HepG2 (cell line): ENCODE measurements around the gene PKN2. TPM values are rescaled to one million over a fixed set of nuclear protein-coding genes. Genes with fewer than 3 reads are reported as not detected.

Source experiments
- ATAC-seq: fragments of 200-7000 bp; cut with Tn5 transposase; 3 replicates; pipeline ENCODE4 v1.9.1; 2020; ENCODE audit warnings: mild to moderate bottlenecking, moderate library complexity
- BruUV-seq: library from RNA; stranded (reverse); fragments of 400-500 nt; replicated peaks from 2 replicates; lab custom pipeline; 2021; lab: Mats Ljungman, UMichigan
- CTCF ChIA-PET: fragments of 300-600 bp; formaldehyde crosslinking; extraction: SDS; loops from one replicate; lab custom pipeline; 2021; ENCODE audit warnings: low total read pairs, inconsistent platforms, low intra/inter-chr PET ratio; lab: Yijun Ruan, JAX
- POLR2A ChIA-PET: fragments of 350-600 bp; sonication (Branson Sonifier 250); formaldehyde crosslinking; loops from one replicate; lab custom pipeline; 2020; ENCODE audit warnings: antibody characterized with exemption, inconsistent platforms; lab: Yijun Ruan, JAX
- DNase-seq: peaks from one replicate; pipeline ENCODE4 v3.0.0-alpha.2; 2015; ENCODE audit warnings: low spot score
- FAIRE-seq: peaks from 3 replicates; lab custom pipeline; 2011; peaks lifted over from hg19 to GRCh38; lab: Jason Lieb, UNC
- H2AFZ ChIP-seq: one replicate; pipeline ENCODE4 v1.6.1; 2011; ENCODE audit warnings: low read length, inconsistent platforms
- H3K27ac ChIP-seq: fragments of 300-600 bp; 3 replicates; pipeline ENCODE4 v1.8.0; 2011; ENCODE audit warnings: mixed run types, mild to moderate bottlenecking, mixed read lengths, low read length, inconsistent platforms; ENCODE audit not compliant: insufficient read depth; ENCODE audit errors: extremely low read length
- H3K27me3 ChIP-seq, 2 experiments: fragments of 200-600 bp in 1 of 2; 2 replicates in 1 of 2; 3 replicates in 1 of 2; pipeline versions ENCODE4 v1.6.0 to v1.8.0; 2011; ENCODE audit warnings: low read length in 2 of 2, mild to moderate bottlenecking in 2 of 2, moderate library complexity in 2 of 2, inconsistent platforms in 1 of 2; ENCODE audit not compliant: insufficient read depth in 2 of 2, control insufficient read depth in 1 of 2
- H3K36me3 ChIP-seq, 2 experiments: fragments of 200-600 bp in 1 of 2; replicated peaks in 1 of 2; 2 replicates in 1 of 2; 3 replicates in 1 of 2; pipeline versions ENCODE4 v1.5.1 to v1.8.0; 2011; ENCODE audit warnings: low read length in 2 of 2, inconsistent platforms in 1 of 2; ENCODE audit not compliant: insufficient read depth in 2 of 2, control insufficient read depth in 1 of 2
- H3K4me1 ChIP-seq: 2 replicates; pipeline ENCODE4 v1.5.1; 2012; ENCODE audit warnings: low read length, inconsistent platforms; ENCODE audit not compliant: insufficient read depth
- H3K4me2 ChIP-seq: 2 replicates; pipeline ENCODE4 v1.6.0; 2011; ENCODE audit warnings: low read depth, low read length, inconsistent platforms
- H3K4me3 ChIP-seq, 3 experiments: fragments of 200-600 bp in 1 of 3; sonication (generic), shearing (Covaris generic) in 1 of 3; replicated peaks in 1 of 3; 2 replicates each; pipeline ENCODE4 v1.5.1; 2011 to 2016; ENCODE audit warnings: low read length in 3 of 3, inconsistent platforms in 2 of 3, low read depth in 2 of 3, mild to moderate bottlenecking in 2 of 3, control low read depth in 1 of 3, mixed read lengths in 1 of 3; ENCODE audit not compliant: insufficient read depth in 1 of 3
- H3K79me2 ChIP-seq: one replicate; pipeline ENCODE4 v1.6.1; 2011; ENCODE audit warnings: low read length, inconsistent platforms; ENCODE audit not compliant: insufficient read depth
- H3K9ac ChIP-seq: 2 replicates; pipeline ENCODE4 v1.6.0; 2011; ENCODE audit warnings: mild to moderate bottlenecking, low read depth, low read length, inconsistent platforms; ENCODE audit not compliant: insufficient read depth
- H3K9me3 ChIP-seq: 2 replicates; pipeline ENCODE4 v1.5.1; 2012; ENCODE audit warnings: mild to moderate bottlenecking, low read length
- H4K20me1 ChIP-seq: 2 replicates; pipeline ENCODE4 v1.6.0; 2011; ENCODE audit warnings: inconsistent platforms, mild to moderate bottlenecking, low read length, moderate library complexity; ENCODE audit not compliant: insufficient read depth
- CHD2 ChIP-seq: IDR thresholded peaks from 2 replicates; pipeline ENCODE4 v1.6.1; 2011; ENCODE audit warnings: low read depth, low read length, improper control_type of control experiment
- HNF4A ChIP-seq: sonication (generic); formaldehyde crosslinking; IDR thresholded peaks from 2 replicates; pipeline ENCODE4 v1.4.0; 2020; ENCODE audit warnings: missing genetic modification reagents
- KAT7 ChIP-seq: IDR thresholded peaks from 2 replicates; pipeline ENCODE4 v1.6.1; 2018; ENCODE audit warnings: borderline replicate concordance, missing compliant biosample characterization
- KLF15 ChIP-seq: sonication (generic); formaldehyde crosslinking; IDR thresholded peaks from 2 replicates; pipeline ENCODE4 v1.8.1; 2023; ENCODE audit warnings: borderline replicate concordance, mild to moderate bottlenecking, inconsistent platforms, missing genetic modification reagents, mixed read lengths
- MLX ChIP-seq: IDR thresholded peaks from 2 replicates; pipeline ENCODE4 v1.6.1; 2016
- SIX1 ChIP-seq: sonication (generic); formaldehyde crosslinking; IDR thresholded peaks from 2 replicates; pipeline ENCODE4 v1.4.0; 2020; ENCODE audit warnings: missing genetic modification reagents, borderline replicate concordance
- TAF1 ChIP-seq: sonication (generic); formaldehyde crosslinking; IDR thresholded peaks from 2 replicates; pipeline ENCODE4 v1.4.0; 2020; ENCODE audit warnings: missing genetic modification reagents
- ZMYM2 ChIP-seq: sonication (generic); formaldehyde crosslinking; IDR thresholded peaks from 2 replicates; pipeline ENCODE4 v1.8.0; 2022; ENCODE audit warnings: mild to moderate bottlenecking, missing genetic modification reagents
- ZNF256 ChIP-seq: sonication (generic); formaldehyde crosslinking; conservative IDR thresholded peaks from 2 replicates; pipeline ENCODE4 v1.4.0; 2020; ENCODE audit warnings: missing genetic modification reagents
- ZNF569 ChIP-seq: sonication (generic); formaldehyde crosslinking; IDR thresholded peaks from 2 replicates; pipeline ENCODE4 v1.5.0; 2020; ENCODE audit warnings: mild to moderate bottlenecking, missing genetic modification reagents, moderate library complexity, borderline replicate concordance
- ZNF878 ChIP-seq: sonication (generic); formaldehyde crosslinking; IDR thresholded peaks from 2 replicates; pipeline ENCODE4 v1.8.1; 2023; ENCODE audit warnings: mild to moderate bottlenecking, missing genetic modification reagents, moderate library complexity
- WGBS: methylation state at CpG from one replicate; pipeline ENCODE4 v1.1.6; 2017; ENCODE audit warnings: low lambda C conversion rate; 5-methylcytosine and 5-hydroxymethylcytosine counted together
- in situ Hi-C: cut with HindIII; loops from 2 replicates; pipeline ENCODE4 v1.10.0; 2017; ENCODE audit warnings: low pct_unique_long_range_greater_than_20kb; ENCODE audit not compliant: extremely low pct_ligation_motif_present
- intact Hi-C: fragments of 100-400 bp; cut with micrococcal nuclease; formaldehyde crosslinking; loops from one replicate; pipeline ENCODE4 v1.10.0; 2022; ENCODE audit not compliant: unreplicated experiment
- polyA plus RNA-seq, 8 experiments: library from polyadenylated mRNA; depleted of rRNA in 3 of 8; stranded (reverse) in 7 of 8; unstranded in 1 of 8; fragments of >200 nt; fragmentation: Illumina TruSeq in 4 of 8; extraction: Trizol in 4 of 8; gene quantifications; 2 replicates each; pipeline versions ENCODE4 v1.2.1 to v1.2.3, GENCODE V29; 2011 to 2016; ENCODE audit warnings: low read depth in 4 of 8, missing spikeins in 1 of 8, mixed read lengths in 1 of 8; ENCODE audit not compliant: insufficient read depth in 1 of 8
- total RNA-seq, 5 experiments: library from RNA; depleted of rRNA; stranded (reverse); fragments of >200 nt; fragmentation: Illumina TruSeq; extraction: Trizol; gene quantifications; 2 replicates each; pipeline ENCODE4 v1.2.3, GENCODE V29; 2016; ENCODE audit warnings: low read depth in 1 of 5
- TF ChIP-seq, protein P1 (sequence below): sonication (generic); formaldehyde crosslinking; IDR thresholded peaks from 2 replicates; pipeline ENCODE4 v1.4.0; 2020; ENCODE audit warnings: missing genetic modification reagents; ENCODE audit errors: not compliant biosample characterization
- TF ChIP-seq, protein P2 (sequence below): sonication (generic); formaldehyde crosslinking; IDR thresholded peaks from 2 replicates; pipeline ENCODE4 v1.4.0; 2020; ENCODE audit warnings: mild to moderate bottlenecking, missing genetic modification reagents

PKN2 gene
- total and polyA plus RNA-seq, 2 of the 13 experiments (the other 11 are each of a cell fraction or from before 2014, with no cell fraction given): 17.0 to 29.4 TPM

GRCh38 chr1:88670462-88670861 is 13.6 kb upstream of the PKN2 start:
- 1% methylated on average over 3 of the region's 3 CpGs for WGBS
- no peak for DNase-seq
- no peak overlapping the region for H2AFZ ChIP-seq
- no peak overlapping the region for H3K4me2 ChIP-seq
- no peak for FAIRE-seq
- no peaks in the 10 kb centered on the region for H3K4me1 ChIP-seq
- H3K9ac ChIP-seq: no peak overlapping the region
- no peaks in the 10 kb centered on the region for H4K20me1 ChIP-seq
- in situ Hi-C loops: no loop called here
- H3K27ac ChIP-seq: no peak overlapping the region
- ATAC-seq: no peak
- H3K4me3 ChIP-seq: no peak overlapping the region
- no peaks in the 10 kb centered on the region for H3K36me3 ChIP-seq
- no peaks in the 10 kb centered on the region for H3K9me3 ChIP-seq
- intact Hi-C loops: no loop called here
- ChIA-PET POLR2A (no interaction called here), CTCF (no interaction called here)
- H3K79me2 ChIP-seq: no peaks in the 10 kb centered on the region
- no peaks in the 10 kb centered on the region for H3K27me3 ChIP-seq
- no TSS peak for BruUV-seq
- TF ChIP-seq, protein P1, sequence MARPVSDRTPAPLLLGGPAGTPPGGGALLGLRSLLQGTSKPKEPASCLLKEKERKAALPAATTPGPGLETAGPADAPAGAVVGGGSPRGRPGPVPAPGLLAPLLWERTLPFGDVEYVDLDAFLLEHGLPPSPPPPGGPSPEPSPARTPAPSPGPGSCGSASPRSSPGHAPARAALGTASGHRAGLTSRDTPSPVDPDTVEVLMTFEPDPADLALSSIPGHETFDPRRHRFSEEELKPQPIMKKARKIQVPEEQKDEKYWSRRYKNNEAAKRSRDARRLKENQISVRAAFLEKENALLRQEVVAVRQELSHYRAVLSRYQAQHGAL (CRISPR knock-in tag): no peak
- TF ChIP-seq MLX (no peak), KLF15 (CRISPR knock-in tag) (no peak), ZNF569 (CRISPR knock-in tag) (no peak), TAF1 (CRISPR knock-in tag) (no peak), KAT7 (CRISPR knock-in tag) (no peak), ZMYM2 (CRISPR knock-in tag) (no peak), ZNF878 (CRISPR knock-in tag) (no peak), ZNF256 (no peak), HNF4A (CRISPR knock-in tag) (no peak), CHD2 (no peak), SIX1 (CRISPR knock-in tag) (no peak)
- TF ChIP-seq, protein P2, sequence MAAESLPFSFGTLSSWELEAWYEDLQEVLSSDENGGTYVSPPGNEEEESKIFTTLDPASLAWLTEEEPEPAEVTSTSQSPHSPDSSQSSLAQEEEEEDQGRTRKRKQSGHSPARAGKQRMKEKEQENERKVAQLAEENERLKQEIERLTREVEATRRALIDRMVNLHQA: no peak
